Vagina (tissue), 2 donors: ENCODE data around the gene IL16.

ENCODE experiments used
- POLR2A ChIP-seq, 2 donors: fragments of 450-650 bp; IDR thresholded peaks; one replicate each; pipeline ENCODE4 v1.6.1; 2017; ENCODE audit warnings: antibody characterized with exemption in 2 of 2, mild to moderate bottlenecking in 2 of 2, moderate library complexity in 2 of 2
- POLR2AphosphoS5 ChIP-seq, 2 donors: sonication (generic); formaldehyde crosslinking; IDR thresholded peaks; one replicate each; pipeline ENCODE4 v1.9.0; 2017; ENCODE audit warnings: antibody characterized with exemption in 2 of 2, mild to moderate bottlenecking in 2 of 2, low read depth in 1 of 2; ENCODE audit not compliant: insufficient read depth in 1 of 2

DNA sequence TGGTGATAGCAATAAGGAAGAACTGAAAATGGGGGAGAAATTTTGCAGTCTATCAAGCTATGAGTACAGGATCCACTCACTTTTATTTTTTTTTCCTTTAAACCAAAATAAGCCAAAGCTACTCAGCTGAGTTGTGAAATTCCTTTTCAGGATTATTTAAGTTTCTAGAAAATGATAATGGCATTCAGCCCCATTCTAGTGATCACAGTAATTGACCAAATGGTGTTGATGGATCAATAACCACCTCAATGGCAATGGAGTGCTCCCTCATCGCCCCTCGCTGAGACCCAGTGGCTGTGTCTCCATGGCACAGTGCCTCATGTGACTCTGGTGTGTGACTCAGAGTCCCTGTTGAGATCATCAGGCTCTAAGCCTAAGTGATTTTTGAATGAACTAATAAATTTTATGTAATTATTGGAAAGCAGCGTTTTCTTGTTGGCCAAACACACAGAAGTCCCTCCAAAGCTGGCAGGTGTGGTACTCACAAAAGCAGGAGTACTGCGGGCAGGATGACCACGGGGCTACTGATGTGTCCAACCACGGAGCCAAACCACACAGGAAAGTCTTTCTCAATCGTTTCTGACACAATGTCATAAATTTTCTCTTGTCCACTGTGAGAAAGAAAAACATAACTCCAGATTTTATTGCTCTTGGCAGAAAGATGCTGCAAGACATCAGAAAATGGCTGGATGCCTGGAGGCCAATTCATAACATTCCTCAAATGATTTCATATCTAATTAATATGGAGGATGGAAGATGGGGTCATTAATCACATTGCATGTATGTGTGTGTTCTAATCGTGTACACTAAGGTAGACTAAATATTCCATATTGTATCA is 141.7 kb downstream of the IL16 start:
- TF ChIP-seq POLR2AphosphoS5 (IDR thresholded peaks at IDR 0.05; ENCODE audit: insufficient read depth in 1 of 2, low read depth in 1 of 2) (peak; percentile 20 to 69), POLR2A (IDR thresholded peaks at IDR 0.05) (no peak)
